Activated CD4-positive, alpha-beta memory T cell treated with anti-CD3 and anti-CD28 coated beads for 36 hours (primary cell): ENCODE results near the gene SHROOM2. TPM values are rescaled to one million over a fixed set of nuclear protein-coding genes. Genes with fewer than 3 reads are reported as not detected.
"Not testable (repeated sequence)": the region's sequence is repeated elsewhere in the genome, so short reads cannot be mapped to it uniquely, and the experiment has no call there.

Source experiments
- CTCF ChIA-PET: fragments of 350-600 bp; sonication (Branson Sonifier 250); formaldehyde crosslinking; loops from one replicate; lab custom pipeline; 2021; ENCODE audit warnings: antibody characterized with exemption, inconsistent platforms; lab: Charles Lee
- POLR2A ChIA-PET: fragments of 350-600 bp; sonication (Branson Sonifier 250); formaldehyde crosslinking; loops from one replicate; lab custom pipeline; 2021; ENCODE audit warnings: antibody characterized with exemption; lab: Charles Lee
- DNase-seq: peaks from one replicate; pipeline ENCODE4 v3.0.0-alpha.2; 2020
- H3K27ac Mint-ChIP-seq: one replicate; pipeline ENCODE4 v1.8.0; 2021; ENCODE audit warnings: mixed read lengths
- H3K27me3 Mint-ChIP-seq: one replicate; pipeline ENCODE4 v1.8.0; 2021; ENCODE audit warnings: mixed read lengths
- H3K36me3 Mint-ChIP-seq: one replicate; pipeline ENCODE4 v1.8.0; 2021; ENCODE audit warnings: mixed read lengths
- H3K4me1 Mint-ChIP-seq: one replicate; pipeline ENCODE4 v1.8.0; 2021; ENCODE audit warnings: low read depth, mixed read lengths
- H3K4me3 Mint-ChIP-seq: one replicate; pipeline ENCODE4 v1.8.0; 2021; ENCODE audit warnings: mild to moderate bottlenecking, mixed read lengths
- H3K9me3 Mint-ChIP-seq: one replicate; pipeline ENCODE4 v1.8.0; 2021; ENCODE audit warnings: mixed read lengths
- intact Hi-C: fragments of 100-400 bp; cut with micrococcal nuclease; formaldehyde crosslinking; loops from one replicate; pipeline ENCODE4 v1.15.1; 2023
- total RNA-seq, 2 experiments: library from RNA; stranded (reverse); gene quantifications; one replicate each; pipeline ENCODE4 v1.2.3, GENCODE V29; 2021

SHROOM2 gene
- total RNA-seq, 2 experiments from 2014 or later = not detected

DNA sequence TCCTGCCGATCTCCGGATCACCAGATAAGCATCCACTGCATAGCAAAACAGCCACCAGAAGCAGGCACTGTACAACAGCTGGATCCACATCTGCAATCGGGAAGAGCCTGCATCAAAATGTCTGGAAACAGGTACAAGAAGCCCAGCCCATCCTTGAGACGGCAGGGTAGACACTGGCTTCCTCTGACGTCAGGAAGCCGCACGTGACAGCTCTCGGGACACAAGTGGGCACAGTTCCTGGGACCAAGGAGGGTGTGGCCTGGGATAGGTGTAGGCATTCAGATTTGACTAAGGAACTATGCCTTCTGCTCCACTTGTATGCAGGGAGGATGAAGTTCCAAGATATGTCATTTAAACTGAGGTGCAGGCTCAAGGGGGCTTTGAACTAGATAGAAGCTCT is 26.9 kb upstream of the SHROOM2 start:
- intact Hi-C loops = no loop called here
- ChIA-PET POLR2A (no interaction called here), CTCF (no interaction called here)
- Mint-ChIP-seq H3K27ac (no peak overlapping the region), H3K9me3 (peaks cover 2% of the 10 kb centered on the region), H3K4me3 (no peak overlapping the region), H3K36me3 (no peaks in the 10 kb centered on the region), H3K4me1 (no peaks in the 10 kb centered on the region), H3K27me3 (peaks cover 4% of the 10 kb centered on the region)
- no peak for DNase-seq

DNA sequence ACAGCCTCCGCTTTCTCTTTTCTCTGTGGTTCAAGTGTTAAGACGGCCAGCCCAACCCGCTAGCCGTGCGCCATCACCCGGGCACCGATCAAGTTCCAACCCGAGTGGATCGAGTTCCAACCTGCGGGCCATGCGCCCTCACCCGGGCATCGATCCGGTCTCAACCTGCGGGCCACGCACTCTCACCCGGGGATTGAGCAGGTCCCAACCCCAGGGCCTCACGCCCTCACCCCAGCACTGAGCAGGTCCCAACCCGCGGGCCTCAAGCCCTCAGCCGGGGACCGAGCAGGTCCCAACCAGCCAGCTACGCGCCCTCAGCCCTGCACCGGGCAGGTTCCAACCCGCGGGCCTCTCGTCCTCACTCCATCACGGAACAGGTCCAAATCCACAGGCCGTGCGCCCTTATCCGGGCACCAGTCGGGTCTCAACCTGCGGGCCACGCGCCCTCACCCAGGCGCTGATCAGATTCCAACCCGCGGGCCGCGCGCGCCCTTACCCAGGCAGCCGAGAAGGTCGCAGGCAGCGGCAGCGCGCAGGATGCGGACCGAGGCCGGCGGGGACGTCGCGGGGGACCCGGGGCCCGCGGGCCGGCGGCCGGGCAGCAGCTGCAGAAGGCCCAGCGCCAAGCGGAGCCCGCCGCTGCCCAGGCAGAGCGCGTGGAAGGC is 21.0 kb upstream of the SHROOM2 start:
- DNase-seq = no peak
- intact Hi-C loops = no loop called here
- POLR2A ChIA-PET = interaction anchor here (0.6 kb wide), 1 partner anchor 1108 kb away, joined by 3 read pairs; no protein-coding TSS in a partner anchor
- no peaks in the 10 kb centered on the region for H3K4me1 Mint-ChIP-seq
- H3K4me3 Mint-ChIP-seq = no peak overlapping the region
- H3K36me3 Mint-ChIP-seq = no peaks in the 10 kb centered on the region
- no peak overlapping the region for H3K27ac Mint-ChIP-seq
- H3K27me3 Mint-ChIP-seq = peaks cover 7% of the 10 kb centered on the region
- CTCF ChIA-PET = no interaction called here
- no peaks in the 10 kb centered on the region for H3K9me3 Mint-ChIP-seq

GRCh38 chrX:9765737-9766097 is 20.5 kb upstream of the SHROOM2 start, which contains the start of gene GPR143:
GPR143 (minus strand) TSS chrX:9765847; CDS start chrX:9765817, 30 bp downstream.
- intact Hi-C loops = no loop called here
- ChIA-PET POLR2A (no interaction called here), CTCF (no interaction called here)
- H3K4me1 Mint-ChIP-seq = no peaks in the 10 kb centered on the region
- H3K36me3 Mint-ChIP-seq = no peaks in the 10 kb centered on the region
- no peaks in the 10 kb centered on the region for H3K9me3 Mint-ChIP-seq
- no peak within 1 kb of the TSS for H3K27ac Mint-ChIP-seq
- DNase-seq = no peak
- H3K27me3 Mint-ChIP-seq = peaks cover 7% of the 10 kb centered on the region
- no peak within 1 kb of the TSS for H3K4me3 Mint-ChIP-seq

- H3K36me3 Mint-ChIP-seq = no peaks in the 10 kb centered on the region
- H3K27me3 Mint-ChIP-seq = peaks cover 7% of the 10 kb centered on the region
- no peaks in the 10 kb centered on the region for H3K9me3 Mint-ChIP-seq
- no peak for DNase-seq
- CTCF ChIA-PET = no interaction called here
- intact Hi-C loops = no loop called here
- POLR2A ChIA-PET = no interaction called here
- H3K4me1 Mint-ChIP-seq = no peaks in the 10 kb centered on the region
- no peak overlapping the region for H3K4me3 Mint-ChIP-seq
- H3K27ac Mint-ChIP-seq = no peak overlapping the region
Observed at GRCh38 chrX:9767375-9767774, 18.9 kb upstream of the SHROOM2 start.

DNA sequence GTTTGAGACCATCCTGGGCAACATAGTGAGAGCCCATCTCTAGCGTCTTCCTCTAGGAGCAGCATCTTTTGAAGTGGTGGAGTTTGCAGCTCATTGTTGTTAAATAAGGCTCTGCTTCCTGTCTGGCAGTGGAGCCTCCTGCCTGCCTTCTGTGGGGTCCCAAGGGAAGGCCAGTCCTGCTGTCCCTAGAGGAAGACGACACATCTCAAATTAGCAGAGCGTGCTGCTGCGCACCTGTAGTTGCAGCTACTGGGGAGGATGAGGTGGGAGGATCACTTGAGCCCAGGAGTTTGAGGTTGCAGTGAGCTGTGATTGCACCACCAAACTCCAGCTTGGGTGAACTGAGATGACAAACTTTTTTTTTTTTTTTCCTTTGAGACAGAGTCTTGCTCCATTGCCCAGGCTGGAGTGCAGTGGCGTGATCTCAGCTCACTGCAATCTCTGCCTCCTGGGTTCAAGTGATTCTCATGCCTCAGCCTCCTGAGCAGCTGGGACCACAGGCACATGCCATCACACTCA is 17.8 kb upstream of the SHROOM2 start:
- H3K4me1 Mint-ChIP-seq, H3K27ac Mint-ChIP-seq, H3K4me3 Mint-ChIP-seq, DNase-seq, POLR2A ChIA-PET, CTCF ChIA-PET, intact Hi-C loops, H3K27me3 Mint-ChIP-seq, H3K36me3 Mint-ChIP-seq, H3K9me3 Mint-ChIP-seq: not testable (repeated sequence)

- Mint-ChIP-seq H3K36me3 (no peaks in the 10 kb centered on the region), H3K27me3 (peaks cover 9% of the 10 kb centered on the region), H3K4me1 (no peaks in the 10 kb centered on the region), H3K9me3 (no peaks in the 10 kb centered on the region), H3K4me3 (no peak overlapping the region), H3K27ac (no peak overlapping the region)
- intact Hi-C loops = no loop called here
- no peak for DNase-seq
- ChIA-PET CTCF (no interaction called here), POLR2A (no interaction called here)
Observed at GRCh38 chrX:9770319-9770718, 15.9 kb upstream of the SHROOM2 start.

DNA sequence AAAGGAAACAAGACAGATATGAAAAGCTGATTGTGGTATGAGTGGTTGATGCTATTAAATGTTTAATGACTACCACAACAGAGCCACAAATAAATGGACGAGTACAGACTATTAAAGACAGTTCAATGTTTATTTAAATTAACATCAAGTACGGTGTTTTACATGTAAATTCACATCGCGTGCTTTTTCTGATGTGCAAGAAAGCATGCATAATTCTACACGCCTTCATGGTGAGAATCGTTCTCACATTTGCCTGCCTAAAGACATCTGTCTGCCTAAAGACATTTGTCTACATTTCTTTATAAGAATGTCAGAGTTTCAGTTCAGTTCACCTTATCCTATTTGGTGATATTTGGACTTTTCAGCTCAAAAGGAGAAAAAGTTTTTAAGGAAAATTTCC is 13.3 kb upstream of the SHROOM2 start:
- Mint-ChIP-seq H3K4me3 (no peak overlapping the region), H3K27ac (no peak overlapping the region), H3K4me1 (no peaks in the 10 kb centered on the region), H3K36me3 (no peaks in the 10 kb centered on the region), H3K27me3 (peaks cover 7% of the 10 kb centered on the region), H3K9me3 (no peaks in the 10 kb centered on the region)
- intact Hi-C loops = no loop called here
- DNase-seq = no peak
- ChIA-PET POLR2A (no interaction called here), CTCF (no interaction called here)

GRCh38 chrX:9775930-9776329 is 10.3 kb upstream of the SHROOM2 start:
- Mint-ChIP-seq H3K9me3 (no peaks in the 10 kb centered on the region), H3K4me3 (no peak overlapping the region), H3K27me3 (peaks cover 12% of the 10 kb centered on the region), H3K36me3 (no peaks in the 10 kb centered on the region), H3K27ac (no peak overlapping the region), H3K4me1 (no peaks in the 10 kb centered on the region)
- no peak for DNase-seq
- ChIA-PET CTCF (interaction anchor here (0.6 kb wide), 1 partner anchor 48 kb away, joined by 4 read pairs; no protein-coding TSS in a partner anchor), POLR2A (no interaction called here)
- intact Hi-C loops = no loop called here

DNA sequence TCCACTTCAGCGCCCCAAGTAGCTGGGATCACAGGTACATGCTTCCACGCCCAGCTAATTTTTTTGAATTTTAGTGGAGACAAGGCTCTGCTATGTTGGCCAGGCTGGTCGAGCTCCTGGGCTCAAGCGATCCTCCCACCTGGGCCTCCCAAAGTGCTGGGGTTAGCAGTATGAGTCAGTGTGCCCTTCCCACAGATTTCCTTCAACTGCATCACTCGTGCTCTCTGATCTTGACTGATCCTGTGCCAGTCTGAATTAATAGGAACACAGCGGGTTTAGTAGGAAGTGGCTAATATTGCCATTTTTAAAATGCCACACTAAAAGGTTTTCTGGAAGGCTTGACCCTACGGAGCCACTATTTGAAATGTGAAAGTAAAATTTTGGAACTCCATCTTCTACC is 4.3 kb upstream of the SHROOM2 start:
- Mint-ChIP-seq H3K9me3 (no peaks in the 10 kb centered on the region), H3K27ac (no peak overlapping the region), H3K4me3 (no peak overlapping the region), H3K27me3 (peaks cover 16% of the 10 kb centered on the region), H3K4me1 (peaks cover under 1% of the 10 kb centered on the region), H3K36me3 (no peaks in the 10 kb centered on the region)
- ChIA-PET POLR2A (no interaction called here), CTCF (no interaction called here)
- DNase-seq = no peak
- intact Hi-C loops = no loop called here

- H3K27me3 Mint-ChIP-seq = peaks cover 31% of the 10 kb centered on the region
- no peaks in the 10 kb centered on the region for H3K9me3 Mint-ChIP-seq
- no peak overlapping the region for H3K4me3 Mint-ChIP-seq
- H3K36me3 Mint-ChIP-seq = no peaks in the 10 kb centered on the region
- intact Hi-C loops = no loop called here
- H3K4me1 Mint-ChIP-seq = peaks cover 2% of the 10 kb centered on the region
- no peak overlapping the region for H3K27ac Mint-ChIP-seq
- CTCF ChIA-PET = no interaction called here
- DNase-seq = no peak
- POLR2A ChIA-PET = no interaction called here
Observed at GRCh38 chrX:9784332-9784731, 1.9 kb upstream of the SHROOM2 start.

DNA sequence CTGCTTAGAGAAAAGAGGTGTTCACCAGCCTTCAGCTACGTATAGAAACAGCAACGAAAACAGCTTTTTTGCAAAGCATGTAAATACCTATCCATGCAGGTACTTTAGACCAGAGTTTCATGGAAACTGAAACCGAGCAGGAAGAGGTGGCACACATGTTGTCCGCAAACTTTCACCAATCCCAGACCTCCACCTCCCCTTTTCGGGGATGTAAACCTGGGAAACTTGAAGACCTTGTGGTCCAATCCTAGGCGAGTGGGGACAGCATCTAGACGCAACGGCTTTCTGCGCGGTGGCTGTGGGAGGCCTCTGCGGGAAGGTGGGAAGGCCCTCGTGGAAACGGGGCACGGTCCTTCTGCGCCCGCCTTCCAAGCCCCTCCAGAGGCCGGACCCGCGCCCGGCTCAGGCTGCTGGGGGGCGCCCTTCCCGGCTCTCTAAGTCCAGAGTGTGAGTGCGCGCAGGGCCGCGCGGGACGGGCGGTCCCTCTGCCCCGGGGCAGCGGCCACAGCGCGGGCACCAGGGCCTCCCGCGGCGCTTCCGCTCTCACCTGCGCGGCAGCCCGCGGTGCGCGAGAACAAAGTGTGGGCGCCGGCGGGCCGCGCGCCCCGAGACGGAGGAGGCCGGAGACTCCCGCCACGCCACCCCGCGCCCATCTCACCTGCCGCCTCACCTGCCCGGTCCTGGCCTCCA is 830 bp upstream of the SHROOM2 start:
- ChIA-PET POLR2A (no interaction called here), CTCF (no interaction called here)
- Mint-ChIP-seq H3K9me3 (no peaks in the 10 kb centered on the region), H3K4me1 (peaks cover 2% of the 10 kb centered on the region), H3K36me3 (no peaks in the 10 kb centered on the region), H3K27me3 (peaks cover 32% of the 10 kb centered on the region), H3K4me3 (no peak overlapping the region), H3K27ac (no peak overlapping the region)
- no peak for DNase-seq
- intact Hi-C loops = no loop called here

- peaks cover 2% of the 10 kb centered on the region for H3K4me1 Mint-ChIP-seq
- H3K27ac Mint-ChIP-seq = no peak overlapping the region
- POLR2A ChIA-PET = no interaction called here
- intact Hi-C loops = no loop called here
- no peaks in the 10 kb centered on the region for H3K36me3 Mint-ChIP-seq
- no peak for DNase-seq
- H3K9me3 Mint-ChIP-seq = no peaks in the 10 kb centered on the region
- H3K4me3 Mint-ChIP-seq = no peak overlapping the region
- H3K27me3 Mint-ChIP-seq = peaks cover 33% of the 10 kb centered on the region
- CTCF ChIA-PET = no interaction called here
Observed at GRCh38 chrX:9786798-9787635, 788 bp downstream of the SHROOM2 start.
